ENCODE data around the gene ACTL9.

- no peak for TF ChIP-seq EZH2 (IDR thresholded peaks at IDR 0.05)
- TF ChIP-seq POLR2AphosphoS5 (IDR thresholded peaks at IDR 0.05; ENCODE audit: borderline replicate concordance, low read depth, low read length) = no peak
Observed at GRCh38 chr19:8664671-8665057, 33.9 kb downstream of the ACTL9 start.

Measured in SK-N-MC (cell line).